ENCODE results near the gene BLTP3B.

BLTP3B gene

DNA sequence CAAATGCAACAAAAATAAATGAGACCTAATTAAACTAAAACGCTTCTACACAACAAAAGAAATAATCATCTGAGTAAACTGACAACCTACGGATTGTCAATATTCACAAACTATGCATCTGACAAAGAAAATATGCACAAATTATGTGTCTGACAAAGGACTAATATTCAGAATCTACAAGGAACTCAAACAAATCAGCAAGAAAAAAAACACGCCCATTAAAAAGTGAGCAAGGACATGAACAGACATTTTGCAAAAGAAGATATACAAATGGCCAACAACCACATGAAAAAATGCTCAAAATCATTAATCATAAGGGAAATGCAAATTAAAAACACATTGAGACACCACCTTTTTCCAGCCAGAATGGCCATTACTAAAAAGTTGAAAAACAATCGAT, 37.0 kb downstream of the BLTP3B start:
- H3K4me3 ChIP-seq (ENCODE audit: low read depth, low read length) = no peak overlapping the region
- TF ChIP-seq, protein P1, sequence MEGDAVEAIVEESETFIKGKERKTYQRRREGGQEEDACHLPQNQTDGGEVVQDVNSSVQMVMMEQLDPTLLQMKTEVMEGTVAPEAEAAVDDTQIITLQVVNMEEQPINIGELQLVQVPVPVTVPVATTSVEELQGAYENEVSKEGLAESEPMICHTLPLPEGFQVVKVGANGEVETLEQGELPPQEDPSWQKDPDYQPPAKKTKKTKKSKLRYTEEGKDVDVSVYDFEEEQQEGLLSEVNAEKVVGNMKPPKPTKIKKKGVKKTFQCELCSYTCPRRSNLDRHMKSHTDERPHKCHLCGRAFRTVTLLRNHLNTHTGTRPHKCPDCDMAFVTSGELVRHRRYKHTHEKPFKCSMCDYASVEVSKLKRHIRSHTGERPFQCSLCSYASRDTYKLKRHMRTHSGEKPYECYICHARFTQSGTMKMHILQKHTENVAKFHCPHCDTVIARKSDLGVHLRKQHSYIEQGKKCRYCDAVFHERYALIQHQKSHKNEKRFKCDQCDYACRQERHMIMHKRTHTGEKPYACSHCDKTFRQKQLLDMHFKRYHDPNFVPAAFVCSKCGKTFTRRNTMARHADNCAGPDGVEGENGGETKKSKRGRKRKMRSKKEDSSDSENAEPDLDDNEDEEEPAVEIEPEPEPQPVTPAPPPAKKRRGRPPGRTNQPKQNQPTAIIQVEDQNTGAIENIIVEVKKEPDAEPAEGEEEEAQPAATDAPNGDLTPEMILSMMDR (IDR thresholded peaks at IDR 0.05; ENCODE audit: low read depth, low read length) = no peak
- in situ Hi-C loops (cut with HindIII; ENCODE audit: low sequenced_read_pairs) = no loop called here
- no peak for DNase-seq (ENCODE audit: low read depth, low spot score)

DNA sequence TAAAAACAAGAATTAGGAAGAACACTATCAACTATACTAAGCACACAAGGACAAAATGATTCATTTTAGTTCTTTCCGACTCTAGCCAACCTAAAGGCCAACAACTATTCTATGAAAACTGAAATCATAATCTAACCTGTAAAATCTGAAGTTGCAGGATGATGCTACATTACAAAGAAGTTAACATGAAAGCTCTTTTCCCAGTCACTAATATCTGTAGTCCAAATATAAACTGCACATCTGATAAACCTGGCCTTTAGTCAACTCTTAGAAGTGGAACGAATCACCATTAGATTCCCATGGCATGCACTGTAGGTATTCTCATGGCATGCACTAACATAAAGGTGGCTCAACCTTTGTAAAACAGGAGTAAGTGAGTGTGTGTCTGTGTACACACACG, 41.7 kb downstream of the BLTP3B start:
- in situ Hi-C loops (cut with HindIII; ENCODE audit: low sequenced_read_pairs) = no loop called here
- no peak overlapping the region for H3K4me3 ChIP-seq (ENCODE audit: low read depth, low read length)
- TF ChIP-seq, protein P1 (IDR thresholded peaks at IDR 0.05; ENCODE audit: low read depth, low read length) = no peak
- DNase-seq (ENCODE audit: low read depth, low spot score) = no peak

All from astrocyte of the spinal cord (primary cell).